Right lobe of liver (tissue), 6 donors: ENCODE measurements around the gene DNASE2B. TPM values are rescaled to one million over a fixed set of nuclear protein-coding genes. Genes with fewer than 3 reads are reported as not detected.

ENCODE experiments used
- ATAC-seq, 4 donors: fragments of 200-7000 bp; cut with Tn5 transposase; one replicate each; pipeline ENCODE4 v1.9.1; 2020; ENCODE audit warnings: mild to moderate bottlenecking in 4 of 4, moderate library complexity in 4 of 4
- DNase-seq, 3 donors: peaks; one replicate each; pipeline ENCODE4 v3.0.0-alpha.2; 2020
- H3K27ac ChIP-seq, 3 donors: fragments of 200-600 bp; one replicate each; pipeline ENCODE4 v1.8.0; 2022
- H3K27me3 ChIP-seq, 2 donors: fragments of 200-600 bp; one replicate each; pipeline ENCODE4 v1.8.0; 2022
- H3K36me3 ChIP-seq, 4 donors: fragments of 200-600 bp; sonication (generic) in 1 of 4; one replicate each; pipeline versions ENCODE4 v1.5.1 to v1.8.0; 2017 to 2022; ENCODE audit warnings: control low read depth in 1 of 4
- H3K4me1 ChIP-seq, 4 donors: fragments of 200-600 bp; sonication (generic) in 1 of 4; one replicate each; pipeline versions ENCODE4 v1.5.1 to v1.8.0; 2017 to 2022; ENCODE audit warnings: control low read depth in 1 of 4
- H3K4me3 ChIP-seq, 3 donors: fragments of 200-600 bp; one replicate each; pipeline ENCODE4 v1.8.0; 2022
- H3K9me3 ChIP-seq, 4 donors: fragments of 200-600 bp; sonication (generic) in 1 of 4; one replicate each; pipeline versions ENCODE4 v1.5.1 to v1.8.0; 2017 to 2022; ENCODE audit warnings: control low read depth in 1 of 4
- POLR2A ChIP-seq: fragments of 450-650 bp; IDR thresholded peaks from one replicate; pipeline ENCODE4 v1.6.1; 2017; ENCODE audit warnings: antibody characterized with exemption, mild to moderate bottlenecking
- WGBS: methylation state at CpG from one replicate; pipeline ENCODE4 v1.1.6; 2018; ENCODE audit warnings: low coverage, low lambda C conversion rate; ENCODE audit not compliant: insufficient coverage; ENCODE audit errors: missing lambda C conversion rate; 5-methylcytosine and 5-hydroxymethylcytosine counted together
- intact Hi-C, 2 donors: fragments of 100-400 bp; cut with DNase I; formaldehyde crosslinking; loops; one replicate each; pipeline versions ENCODE4 v1.11.2 to v1.14.1; 2022
- total RNA-seq, 6 experiments: library from RNA; depleted of rRNA in 2 of 6; stranded (reverse); fragments of >200 nt in 2 of 6; fragmentation: NEBNext Ultra II Directional in 3 of 6; extraction: Animal tissue kit (Norgen Biotek cat#: 25700) in 3 of 6; gene quantifications; one replicate each; pipeline versions ENCODE4 v1.1.0 to v1.2.4, GENCODE V29; 2016 to 2023
- TF ChIP-seq, protein P1 (sequence below), 4 donors: fragments of 200-600 bp in 3 of 4; fragments of 450-650 bp in 1 of 4; IDR thresholded peaks; one replicate each; pipeline versions ENCODE4 v1.5.1 to v1.8.0; 2016 to 2022; ENCODE audit warnings: antibody characterized with exemption in 4 of 4, mild to moderate bottlenecking in 2 of 4
- donor health status: DM: no; HTN: yes; CAD: no.
- donor health status: DM: no; HTN: no; CAD: no.
- donor health status: DM: no; HTN: no; CAD: no.
- donor health status: DM: no; HTN: yes; CAD: no.
- donor health status: DM: no; HTN: yes; CAD: no.

The DNASE2B gene
- total RNA-seq, 6 experiments from 2014 or later = 0.17 to 0.25 (median 0.25) TPM; not detected in 3

DNA sequence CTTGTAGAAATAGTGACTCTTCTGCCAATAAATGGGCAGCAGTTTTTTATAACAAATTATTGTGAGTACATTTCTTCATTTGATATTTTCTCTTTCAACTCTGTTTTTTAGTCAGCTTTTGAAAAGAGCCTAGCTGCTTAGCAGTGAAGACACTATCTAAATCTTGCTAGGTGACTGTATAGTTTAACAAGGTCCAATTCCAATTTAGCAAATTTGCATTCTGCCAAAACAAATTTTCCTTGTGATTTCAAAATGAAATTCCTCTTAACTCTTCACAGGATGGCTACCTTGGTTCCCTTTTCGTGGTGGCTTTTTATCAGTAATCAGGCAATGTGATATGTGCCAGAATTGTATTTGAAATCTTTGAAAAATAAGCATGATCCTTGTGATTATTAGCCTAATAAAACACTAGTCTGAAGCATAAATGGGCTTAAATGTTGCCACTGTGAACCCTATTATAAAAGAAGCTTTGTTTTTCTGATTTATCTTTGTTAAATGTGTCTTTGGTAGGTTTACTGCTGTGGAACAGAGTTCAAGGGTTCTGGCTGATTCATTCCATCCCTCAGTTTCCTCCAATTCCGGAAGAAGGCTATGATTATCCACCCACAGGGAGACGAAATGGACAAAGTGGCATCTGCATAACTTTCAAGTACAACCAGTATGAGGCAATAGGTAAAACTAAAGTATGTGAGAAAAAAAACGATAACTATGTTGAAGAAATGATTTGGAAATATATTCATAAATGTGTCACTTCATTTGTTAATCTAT, 12.2 kb downstream of the DNASE2B start:
- TF ChIP-seq, protein P1, sequence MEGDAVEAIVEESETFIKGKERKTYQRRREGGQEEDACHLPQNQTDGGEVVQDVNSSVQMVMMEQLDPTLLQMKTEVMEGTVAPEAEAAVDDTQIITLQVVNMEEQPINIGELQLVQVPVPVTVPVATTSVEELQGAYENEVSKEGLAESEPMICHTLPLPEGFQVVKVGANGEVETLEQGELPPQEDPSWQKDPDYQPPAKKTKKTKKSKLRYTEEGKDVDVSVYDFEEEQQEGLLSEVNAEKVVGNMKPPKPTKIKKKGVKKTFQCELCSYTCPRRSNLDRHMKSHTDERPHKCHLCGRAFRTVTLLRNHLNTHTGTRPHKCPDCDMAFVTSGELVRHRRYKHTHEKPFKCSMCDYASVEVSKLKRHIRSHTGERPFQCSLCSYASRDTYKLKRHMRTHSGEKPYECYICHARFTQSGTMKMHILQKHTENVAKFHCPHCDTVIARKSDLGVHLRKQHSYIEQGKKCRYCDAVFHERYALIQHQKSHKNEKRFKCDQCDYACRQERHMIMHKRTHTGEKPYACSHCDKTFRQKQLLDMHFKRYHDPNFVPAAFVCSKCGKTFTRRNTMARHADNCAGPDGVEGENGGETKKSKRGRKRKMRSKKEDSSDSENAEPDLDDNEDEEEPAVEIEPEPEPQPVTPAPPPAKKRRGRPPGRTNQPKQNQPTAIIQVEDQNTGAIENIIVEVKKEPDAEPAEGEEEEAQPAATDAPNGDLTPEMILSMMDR (IDR thresholded peaks at IDR 0.05) = no peak
- no peak for TF ChIP-seq POLR2A
- Histone ChIP-seq H3K27ac (no peak overlapping the region), H3K4me3 (no peak overlapping the region), H3K9me3 (no peaks in the 10 kb centered on the region), H3K4me1 (peaks cover 0 to 17% (median 3%) of the 10 kb centered on the region in 4 donors), H3K27me3 (no peaks in the 10 kb centered on the region), H3K36me3 (no peaks in the 10 kb centered on the region)
- WGBS = 60% methylated on average over 4 of the region's 4 CpGs
- intact Hi-C loops = no loop called here
- peak; percentile 27 to 52 (median 50) for ATAC-seq
- no peak for DNase-seq

GRCh38 chr1:84412316-84412942, 14.1 kb downstream of the DNASE2B start:
- DNase-seq (no peak), ATAC-seq (no peak)
- intact Hi-C loops = no loop called here
- no peaks in the 10 kb centered on the region for H3K36me3 ChIP-seq
- H3K27me3 ChIP-seq = no peaks in the 10 kb centered on the region
- H3K4me3 ChIP-seq = no peak overlapping the region
- TF ChIP-seq POLR2A = no peak
- TF ChIP-seq, protein P1 (IDR thresholded peaks at IDR 0.05) = no peak
- no peak overlapping the region for H3K27ac ChIP-seq
- 80% methylated on average over 7 of the region's 7 CpGs for WGBS
- peaks cover 0 to 17% (median 2%) of the 10 kb centered on the region in 4 donors for H3K4me1 ChIP-seq
- H3K9me3 ChIP-seq = no peaks in the 10 kb centered on the region

GRCh38 chr1:84415396-84415795, 17.1 kb downstream of the DNASE2B start:
- no peak overlapping the region for H3K27ac ChIP-seq
- intact Hi-C loops = no loop called here
- no peaks in the 10 kb centered on the region for H3K9me3 ChIP-seq
- H3K4me3 ChIP-seq = no peak overlapping the region
- ATAC-seq = no peak
- no peak for TF ChIP-seq POLR2A
- TF ChIP-seq, protein P1 (IDR thresholded peaks at IDR 0.05) = no peak
- H3K4me1 ChIP-seq = no peaks in the 10 kb centered on the region
- no peak for DNase-seq
- WGBS = 63% methylated on average over 2 of the region's 2 CpGs
- no peaks in the 10 kb centered on the region for H3K27me3 ChIP-seq
- H3K36me3 ChIP-seq = no peaks in the 10 kb centered on the region

- H3K4me3 ChIP-seq = no peak overlapping the region
- DNase-seq = no peak
- H3K27me3 ChIP-seq = no peaks in the 10 kb centered on the region
- no peak for ATAC-seq
- no peaks in the 10 kb centered on the region for H3K9me3 ChIP-seq
- no peak for TF ChIP-seq POLR2A
- intact Hi-C loops = no loop called here
- H3K27ac ChIP-seq = no peak overlapping the region
- no peaks in the 10 kb centered on the region for H3K36me3 ChIP-seq
- no peaks in the 10 kb centered on the region for H3K4me1 ChIP-seq
These were observed 24.6 kb downstream of the DNASE2B start for GRCh38 chr1:84422909-84423308.

- WGBS = 80% methylated on average over 6 of the region's 6 CpGs
- Histone ChIP-seq H3K4me3 (no peak overlapping the region), H3K4me1 (no peaks in the 10 kb centered on the region), H3K9me3 (no peaks in the 10 kb centered on the region), H3K36me3 (no peaks in the 10 kb centered on the region), H3K27me3 (no peaks in the 10 kb centered on the region), H3K27ac (no peak overlapping the region)
- ATAC-seq (no peak), DNase-seq (no peak)
- TF ChIP-seq, protein P1 (IDR thresholded peaks at IDR 0.05) = no peak
- no peak for TF ChIP-seq POLR2A
- intact Hi-C loops = no loop called here
These were observed 26.3 kb downstream of the DNASE2B start for GRCh38 chr1:84424513-84425149.
